ENCODE measurements around the gene COPZ1.
"Not testable (repeated sequence)": the region's sequence is repeated elsewhere in the genome, so short reads cannot be mapped to it uniquely, and the experiment has no call there.

The COPZ1 gene

GRCh38 chr12:54331461-54331860 is 6.5 kb downstream of the COPZ1 start:
- no peak for DNase-seq (ENCODE audit: low read depth in 3 of 3)

- DNase-seq (ENCODE audit: low read depth in 3 of 3), result no peak
Measured at GRCh38 chr12:54333420-54334034, 8.6 kb downstream of the COPZ1 start.

GRCh38 chr12:54337280-54337842 is 12.4 kb downstream of the COPZ1 start:
- no peak for DNase-seq (ENCODE audit: low read depth in 3 of 3)

GRCh38 chr12:54337854-54338650 is 13.1 kb downstream of the COPZ1 start:
- no peak for DNase-seq (ENCODE audit: low read depth in 3 of 3)

- no peak for DNase-seq (ENCODE audit: low read depth in 3 of 3)
Measured at GRCh38 chr12:54338698-54339296, 13.9 kb downstream of the COPZ1 start.

- DNase-seq (ENCODE audit: low read depth in 3 of 3), result no peak
Measured at GRCh38 chr12:54340846-54341245, 15.9 kb downstream of the COPZ1 start.

- DNase-seq (ENCODE audit: low read depth in 3 of 3), result no peak
Measured at GRCh38 chr12:54341378-54342300, 16.7 kb downstream of the COPZ1 start.

- no peak for DNase-seq (ENCODE audit: low read depth in 3 of 3)
Measured at GRCh38 chr12:54349036-54349435, 24.1 kb downstream of the COPZ1 start.

GRCh38 chr12:54349679-54350078 is 24.7 kb downstream of the COPZ1 start:
- no peak for DNase-seq (ENCODE audit: low read depth in 3 of 3)

GRCh38 chr12:54350743-54351142 is 25.8 kb downstream of the COPZ1 start:
- DNase-seq (ENCODE audit: low read depth in 3 of 3), result no peak

- DNase-seq (ENCODE audit: low read depth in 3 of 3), result no peak
Measured at GRCh38 chr12:54351341-54351740, 26.4 kb downstream of the COPZ1 start.

GRCh38 chr12:54352022-54352531 is 27.1 kb downstream of the COPZ1 start:
- peak in 2 of 3 experiments; percentile 27 to 29 for DNase-seq (ENCODE audit: low read depth in 3 of 3)

- no peak for DNase-seq (ENCODE audit: low read depth in 3 of 3)
Measured at GRCh38 chr12:54352891-54353874, 28.3 kb downstream of the COPZ1 start.

- DNase-seq (ENCODE audit: low read depth in 3 of 3), result not testable (repeated sequence)
Measured at GRCh38 chr12:54354271-54354670, 29.3 kb downstream of the COPZ1 start.

GRCh38 chr12:54355104-54355815 is 30.3 kb downstream of the COPZ1 start:
- DNase-seq (ENCODE audit: low read depth in 3 of 3), result no peak

- DNase-seq (ENCODE audit: low read depth in 3 of 3), result no peak
Measured at GRCh38 chr12:54356228-54356627, 31.3 kb downstream of the COPZ1 start.

- DNase-seq (ENCODE audit: low read depth in 3 of 3), result no peak
Measured at GRCh38 chr12:54356951-54357356, 32.0 kb downstream of the COPZ1 start.

GRCh38 chr12:54357506-54358190 is 32.7 kb downstream of the COPZ1 start:
- no peak for DNase-seq (ENCODE audit: low read depth in 3 of 3)
